Measurements from ENCODE around the gene MTHFD1L.
A peak's percentile ranks its signal among the peaks of the same experiment; 100 is the strongest.

Gene MTHFD1L

DNA sequence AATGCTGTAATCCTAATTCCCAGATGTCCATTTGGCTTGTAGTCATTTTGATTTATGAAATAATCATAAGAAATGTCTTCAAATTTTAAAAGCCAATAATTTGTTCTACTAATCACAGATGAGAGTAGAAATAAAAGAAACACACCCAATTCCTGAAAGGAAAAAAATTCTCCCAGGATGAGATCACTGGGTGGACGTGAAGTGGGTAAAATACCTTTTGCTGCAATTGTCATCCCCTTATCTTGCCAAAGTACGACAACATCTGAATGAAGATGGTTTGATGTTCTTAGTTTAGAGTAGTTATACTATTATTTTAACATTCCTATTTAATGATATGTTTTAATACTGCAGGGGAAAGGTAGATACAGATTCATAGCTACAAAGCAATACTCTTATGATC is 33.7 kb downstream of the MTHFD1L start:
- no peak for DNase-seq

DNA sequence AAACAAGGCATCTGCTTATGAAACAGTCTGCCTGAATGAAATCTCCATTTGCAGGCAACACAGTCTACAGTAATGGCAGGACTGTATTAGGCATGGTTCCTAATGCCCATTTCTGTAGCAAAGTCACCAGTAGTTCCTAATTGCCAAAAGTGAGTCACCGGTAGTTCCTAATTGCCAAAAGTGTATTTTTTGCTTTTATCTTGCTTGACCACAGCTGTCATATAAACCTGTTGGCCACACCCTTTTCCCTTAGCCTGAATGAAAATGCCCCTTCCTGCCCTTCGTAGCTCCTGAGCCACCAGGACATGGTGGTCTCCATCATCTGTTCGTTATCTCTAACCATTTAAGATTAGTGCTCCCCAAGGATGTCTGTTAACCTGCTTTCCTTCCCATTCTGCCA is 34.5 kb downstream of the MTHFD1L start:
- no peak for DNase-seq

DNA sequence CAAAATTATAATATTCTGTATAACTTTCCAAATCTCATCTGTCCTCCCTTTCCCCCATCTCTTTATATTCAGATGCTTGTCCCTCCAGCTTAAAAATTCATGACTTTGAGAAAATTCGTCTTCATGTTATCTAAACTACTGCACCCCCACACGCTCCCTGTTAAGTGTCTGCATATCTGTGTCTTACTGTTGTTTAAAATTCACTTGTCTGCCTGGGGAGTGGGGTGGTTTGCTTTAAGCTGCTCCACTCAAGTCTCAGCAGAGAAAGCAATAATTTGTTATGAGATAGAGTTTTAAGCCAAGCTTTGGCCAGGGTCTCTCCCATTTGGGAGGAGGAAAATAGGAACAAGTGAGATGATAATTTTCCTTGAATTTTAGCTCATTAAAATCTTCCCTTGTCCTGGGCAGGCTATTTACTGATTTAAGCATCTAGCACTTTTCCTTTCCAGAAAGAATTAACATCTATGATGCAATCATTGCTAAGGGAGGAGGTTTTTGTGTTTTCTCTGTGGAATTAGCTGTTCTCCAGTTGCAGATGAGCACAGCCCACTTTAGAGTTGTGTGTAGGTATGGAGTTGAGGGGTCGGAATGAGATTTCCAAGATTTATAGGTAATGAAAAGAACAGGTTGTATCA is 36.8 kb downstream of the MTHFD1L start:
- DNase-seq: peak; percentile 20

DNA sequence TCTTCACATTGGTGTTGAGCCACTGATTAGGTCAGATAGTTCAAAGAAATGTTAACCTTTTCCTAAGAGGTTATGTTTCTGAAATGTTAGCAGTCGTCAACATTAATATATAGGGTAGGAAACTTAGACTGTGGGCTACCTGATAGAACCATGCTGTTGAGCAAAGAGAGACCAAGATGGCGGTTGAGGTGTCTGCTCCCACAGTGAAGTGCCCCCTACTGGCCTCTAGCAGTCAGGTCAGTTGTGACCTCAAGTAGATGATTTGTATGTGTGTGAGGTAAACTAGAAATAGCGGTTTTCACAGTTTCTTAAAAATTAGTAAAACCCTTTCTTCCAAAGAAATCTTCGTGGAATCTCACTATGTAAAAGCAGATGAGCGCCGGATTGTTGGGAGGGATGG is 40.3 kb downstream of the MTHFD1L start:
- DNase-seq: no peak

DNA sequence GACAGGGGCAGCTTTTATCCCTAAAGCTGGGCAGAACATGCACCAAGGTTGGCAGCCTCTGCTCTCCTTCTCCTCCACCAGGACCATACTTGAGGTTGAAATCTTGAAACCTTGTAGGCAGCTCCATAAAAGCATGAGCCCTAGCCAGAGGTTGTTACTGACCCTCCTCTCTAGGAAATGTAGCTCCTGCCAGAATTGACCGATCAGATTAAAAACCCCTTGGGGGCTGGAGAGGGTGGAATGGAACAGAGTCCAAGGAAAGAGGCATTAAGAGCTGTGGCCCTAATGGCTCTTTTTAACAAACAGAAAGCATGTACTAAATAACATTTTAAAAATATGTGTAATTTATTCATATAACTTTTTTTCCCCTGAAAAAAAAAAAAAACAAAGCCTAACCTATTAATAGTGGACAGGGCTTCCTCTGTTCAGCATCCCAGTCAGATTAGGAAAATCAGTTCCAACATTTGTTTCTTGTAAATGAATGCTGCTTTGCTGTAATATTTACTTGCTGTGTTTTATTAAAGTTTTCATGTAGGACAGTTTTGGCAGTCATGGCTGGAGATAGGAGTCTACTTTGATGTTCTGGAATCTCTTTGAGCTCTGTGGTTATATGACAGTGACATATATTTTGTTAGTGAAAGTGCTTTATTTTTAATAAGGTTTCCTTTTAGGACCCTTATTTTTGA is 41.3 kb downstream of the MTHFD1L start:
- no peak for DNase-seq

DNA sequence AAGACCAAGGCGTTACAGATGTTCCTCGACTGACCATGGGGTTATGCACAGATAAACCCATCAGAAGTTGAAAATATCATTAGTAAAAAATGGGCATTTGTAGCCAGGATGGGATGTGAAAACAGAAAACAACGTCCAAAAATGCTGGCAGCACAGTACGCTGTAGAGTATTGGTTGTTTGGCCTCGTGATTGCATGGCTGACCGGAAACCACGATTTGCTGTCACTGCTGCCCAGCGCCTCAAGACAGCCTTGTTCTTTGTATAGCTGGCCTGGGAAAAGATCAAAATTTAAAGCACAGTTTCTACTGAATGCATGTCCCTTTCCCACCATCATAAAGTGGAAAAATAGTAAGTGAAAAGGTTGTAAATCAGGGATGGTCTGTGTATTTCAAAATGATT is 41.9 kb downstream of the MTHFD1L start:
- no peak for DNase-seq

DNA sequence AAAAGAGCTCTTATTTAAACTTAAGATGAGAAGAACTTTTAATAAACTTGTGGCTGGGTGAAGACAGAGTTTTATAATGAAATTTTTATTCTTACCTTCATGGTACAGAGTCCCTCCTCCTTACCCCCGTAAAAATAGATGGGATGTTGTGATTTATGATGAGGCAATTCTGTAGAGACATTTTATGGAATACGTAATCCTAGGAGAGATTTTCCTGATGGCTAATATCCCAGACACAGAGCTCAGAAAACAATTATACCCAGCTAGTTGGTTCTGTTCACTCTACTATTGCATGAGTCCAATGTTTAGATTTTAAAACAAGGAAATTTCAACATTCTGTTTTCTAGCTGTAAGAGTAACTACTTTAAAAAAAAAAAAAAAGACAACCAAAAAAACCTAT is 43.4 kb downstream of the MTHFD1L start:
- DNase-seq: no peak

DNA sequence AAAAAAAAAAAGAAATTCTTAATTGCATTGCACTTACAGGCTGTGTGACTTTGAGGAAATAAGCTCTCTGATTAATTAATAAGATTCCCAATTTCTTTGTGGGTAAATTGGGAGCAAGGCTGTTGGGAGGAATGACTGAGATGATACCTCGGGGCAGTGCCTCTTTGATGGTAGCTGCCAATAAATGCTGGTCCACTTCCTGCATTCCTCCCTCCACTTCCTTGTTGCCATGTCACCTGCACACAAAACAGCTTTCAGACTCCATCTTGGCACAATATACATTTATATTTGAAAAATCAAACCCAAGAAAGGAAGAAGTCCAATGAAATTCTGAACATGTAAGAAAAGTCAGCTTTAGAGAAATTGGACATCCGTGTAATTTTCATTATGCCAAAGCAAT is 45.1 kb downstream of the MTHFD1L start:
- no peak for DNase-seq

DNA sequence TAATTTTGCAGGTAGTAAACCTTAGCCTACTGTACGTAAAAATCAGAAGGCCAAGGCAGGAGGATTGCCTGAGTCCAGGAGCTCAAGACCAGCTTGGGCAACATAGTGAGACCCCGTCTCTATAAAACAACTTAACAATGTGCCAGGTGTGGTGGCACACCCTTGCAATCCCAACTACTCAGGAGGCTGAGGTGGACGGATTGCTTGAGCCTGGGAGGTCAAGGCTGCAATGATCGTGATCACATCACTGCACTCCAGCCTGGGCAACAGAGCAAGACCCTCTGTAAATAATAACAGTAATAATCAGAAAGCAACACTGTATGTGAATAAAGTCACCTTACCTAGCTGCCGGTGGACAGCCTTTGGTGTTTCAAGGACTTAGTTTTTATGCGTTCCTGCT is 48.9 kb downstream of the MTHFD1L start:
- DNase-seq: no peak

DNA sequence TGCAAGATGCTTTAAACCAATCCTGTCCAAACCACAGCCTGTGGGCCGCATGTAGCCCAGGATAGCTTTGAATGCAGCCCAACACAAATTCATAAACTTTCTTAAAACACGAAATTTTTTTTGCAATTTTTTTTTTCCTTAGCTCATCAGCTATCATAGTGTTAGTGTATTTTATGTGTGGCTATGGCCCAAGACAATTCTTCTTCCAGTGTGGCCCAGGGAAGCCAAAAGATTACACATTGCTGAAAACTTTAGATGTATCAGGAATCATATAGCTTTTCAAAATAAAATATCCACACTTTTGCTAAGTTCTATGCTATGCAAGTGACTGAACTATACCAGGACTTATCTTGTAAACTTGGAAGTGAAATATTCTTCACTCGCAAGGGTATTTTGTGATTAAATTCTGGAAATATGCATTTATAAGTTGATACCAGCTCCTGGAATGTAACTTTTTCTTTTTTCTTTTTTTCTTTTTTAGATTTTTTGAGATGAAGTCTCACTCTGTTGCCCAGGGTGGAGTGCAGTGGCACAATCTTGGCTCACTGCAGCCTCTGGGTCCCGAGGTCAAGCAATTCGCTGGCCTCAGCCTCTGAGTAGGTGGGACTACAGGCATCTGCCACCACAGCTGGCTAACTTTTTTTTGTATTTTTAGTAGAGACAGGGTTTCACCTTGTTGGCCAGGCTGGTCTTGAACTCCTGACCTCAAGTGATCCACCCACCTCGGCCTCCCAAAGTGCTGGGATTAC is 49.8 kb downstream of the MTHFD1L start:
- DNase-seq: peak; percentile 67

DNA sequence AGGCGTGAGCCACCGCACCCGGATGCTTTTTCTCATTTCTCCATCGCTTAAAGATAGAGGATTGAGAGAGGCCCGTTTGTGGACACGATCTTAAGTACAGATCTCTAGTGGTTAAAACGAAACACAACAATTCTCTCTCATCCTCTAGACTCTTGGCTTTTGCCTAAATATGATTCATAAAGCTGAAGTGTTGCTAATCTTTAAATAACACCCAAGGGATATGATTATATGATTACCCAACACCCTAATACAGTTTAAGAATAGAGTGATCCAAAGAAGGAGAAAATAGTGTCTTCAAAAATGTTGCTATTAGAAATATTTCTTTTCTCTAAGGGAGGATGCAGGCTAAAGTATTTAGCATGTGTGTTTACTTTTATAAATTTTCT is 50.4 kb downstream of the MTHFD1L start:
- DNase-seq: peak; percentile 90

DNA sequence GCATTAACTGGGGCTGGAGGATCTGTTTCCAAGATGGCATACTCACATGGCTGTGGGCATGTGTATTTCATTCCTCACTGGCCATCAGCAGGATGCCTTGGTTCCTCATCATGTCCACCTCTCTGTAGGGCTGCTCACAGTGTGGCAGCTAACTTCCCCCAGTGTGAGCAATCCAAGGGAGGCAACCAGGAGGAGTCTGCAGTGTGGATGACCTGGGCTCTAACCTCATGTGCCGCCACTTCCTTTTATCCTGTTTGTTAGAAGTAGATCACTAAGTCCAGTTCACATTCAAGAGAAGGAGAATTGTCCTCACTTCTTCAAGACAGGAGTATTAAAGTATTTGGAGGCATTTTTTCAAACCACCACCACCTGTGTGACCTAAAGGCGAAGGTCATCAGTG is 54.4 kb downstream of the MTHFD1L start:
- no peak for DNase-seq

DNA sequence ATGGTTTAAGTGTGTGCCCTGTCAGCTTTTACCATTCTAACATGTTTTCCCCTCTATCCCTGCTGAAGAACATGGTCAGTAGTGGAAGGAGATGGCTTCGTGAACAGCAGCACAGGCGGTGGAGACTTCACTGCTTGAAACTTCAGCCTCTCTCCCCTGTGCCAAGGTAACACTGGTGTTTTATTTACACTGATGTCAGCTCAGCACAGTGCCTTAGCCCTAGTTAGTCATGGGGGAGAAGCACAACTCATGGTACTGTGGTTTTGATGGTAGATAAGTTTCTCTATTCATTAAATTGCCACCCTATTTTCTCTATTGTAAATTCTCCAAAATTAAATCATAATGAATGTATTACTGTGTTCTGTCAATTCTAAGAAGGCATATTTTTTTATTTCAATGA is 56.6 kb downstream of the MTHFD1L start:
- no peak for DNase-seq

DNA sequence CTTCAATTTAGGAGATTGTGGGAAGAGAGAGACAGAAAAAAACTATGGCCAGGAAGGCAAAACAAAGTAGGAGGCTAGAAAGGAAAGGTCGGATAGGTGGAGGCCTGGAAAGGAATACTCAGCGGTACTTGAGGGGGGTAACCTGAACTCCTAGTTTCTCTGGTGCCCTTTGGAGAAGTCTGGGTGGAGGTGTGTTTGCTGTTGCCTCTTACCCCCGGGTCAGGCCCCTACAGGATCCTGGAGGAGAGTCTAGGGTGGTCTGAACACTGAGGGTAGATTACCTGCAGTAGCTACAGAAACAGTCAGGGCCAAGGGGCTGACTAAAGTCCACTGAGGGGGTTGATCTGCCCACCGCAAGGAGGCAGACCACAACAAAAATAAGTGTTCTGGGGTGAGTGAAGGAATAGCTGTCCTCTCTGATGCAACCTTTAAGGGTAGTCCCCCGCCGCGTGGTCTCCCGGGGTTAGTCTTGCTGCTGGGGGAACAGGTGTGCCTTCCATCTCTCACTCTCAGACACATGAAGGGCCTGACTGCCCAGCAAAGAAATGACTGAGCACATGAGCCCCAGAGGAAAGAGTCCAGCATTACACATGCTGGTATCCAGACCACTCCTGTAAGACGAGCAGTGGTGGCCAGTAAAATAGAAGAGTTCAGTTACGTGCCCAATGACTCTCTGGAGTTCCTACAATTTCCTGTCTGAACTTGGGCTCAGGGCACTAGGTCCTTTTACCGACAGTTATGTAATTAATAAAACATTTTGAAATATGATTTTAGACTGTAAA is 59.5 kb downstream of the MTHFD1L start:
- DNase-seq: peak; percentile 19

DNA sequence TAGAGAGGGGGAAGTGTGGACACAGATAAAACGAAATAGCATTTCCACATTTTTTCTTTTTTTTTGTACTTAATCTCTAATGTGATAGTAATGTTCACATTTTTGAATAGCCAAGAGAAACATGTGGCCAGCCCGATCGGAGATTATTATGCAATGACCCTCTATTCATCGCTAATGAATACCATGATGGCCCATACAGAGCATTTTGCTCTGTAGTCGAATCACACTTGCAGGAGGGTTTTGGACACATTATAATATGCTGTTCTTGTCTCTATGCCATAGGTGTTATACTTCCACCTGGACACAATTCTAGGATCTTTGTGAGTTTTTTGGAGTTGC is 60.1 kb downstream of the MTHFD1L start:
- no peak for DNase-seq

DNA sequence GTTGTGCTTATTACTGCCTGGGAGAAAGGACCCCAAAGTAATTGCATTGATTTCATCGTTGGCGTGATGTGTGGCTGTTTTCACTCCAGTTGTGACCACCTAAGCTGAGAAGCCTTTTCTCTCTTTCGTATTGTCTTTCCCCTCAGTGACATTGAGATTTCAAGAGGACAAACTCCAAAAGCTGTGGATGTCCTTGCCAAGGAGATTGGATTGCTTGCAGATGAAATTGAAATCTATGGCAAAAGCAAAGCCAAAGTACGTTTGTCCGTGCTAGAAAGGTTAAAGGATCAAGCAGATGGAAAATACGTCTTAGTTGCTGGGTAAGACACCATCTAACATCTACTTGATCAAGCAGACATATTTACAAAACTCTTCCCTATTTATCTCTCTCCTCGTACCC is 60.5 kb downstream of the MTHFD1L start:
- no peak for DNase-seq

DNA sequence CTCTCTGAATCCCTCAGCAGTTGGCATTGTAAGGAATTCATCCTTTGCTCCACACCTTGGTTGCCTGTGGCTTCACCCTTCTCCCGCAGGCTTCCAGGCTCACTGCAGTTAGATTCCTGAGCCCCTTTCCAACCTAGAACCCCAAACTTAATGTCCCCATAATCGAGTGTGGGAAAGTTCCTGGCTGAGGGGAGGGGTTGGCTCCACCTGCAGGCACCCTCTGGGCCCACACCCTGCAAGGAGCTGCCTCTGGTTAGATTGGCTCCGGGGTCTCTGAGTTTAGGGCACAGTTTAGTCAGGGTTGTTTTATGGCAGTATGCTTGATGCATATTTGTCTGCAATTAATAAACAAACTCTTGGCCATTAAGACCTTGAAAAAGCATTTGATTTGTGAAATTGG is 63.4 kb downstream of the MTHFD1L start:
- no peak for DNase-seq

DNA sequence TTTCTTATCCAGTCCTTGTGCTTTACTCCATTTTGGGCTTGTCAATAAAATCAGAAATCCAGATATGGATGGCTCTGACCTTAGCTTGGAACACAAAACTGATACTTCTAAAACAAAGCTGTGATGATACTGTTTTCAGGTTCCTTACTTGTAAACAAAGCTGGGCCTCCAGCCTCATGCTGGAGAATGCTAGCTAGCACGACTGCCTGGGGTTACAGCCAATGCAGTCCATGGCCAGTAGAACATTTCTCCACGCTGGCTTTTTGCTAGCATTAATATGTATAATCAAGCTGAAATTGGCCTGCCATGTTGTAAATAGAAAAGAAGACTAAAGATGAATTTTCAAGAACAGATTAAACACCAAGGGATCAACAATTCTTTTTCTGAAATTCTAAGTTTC is 63.9 kb downstream of the MTHFD1L start:
- no peak for DNase-seq

DNA sequence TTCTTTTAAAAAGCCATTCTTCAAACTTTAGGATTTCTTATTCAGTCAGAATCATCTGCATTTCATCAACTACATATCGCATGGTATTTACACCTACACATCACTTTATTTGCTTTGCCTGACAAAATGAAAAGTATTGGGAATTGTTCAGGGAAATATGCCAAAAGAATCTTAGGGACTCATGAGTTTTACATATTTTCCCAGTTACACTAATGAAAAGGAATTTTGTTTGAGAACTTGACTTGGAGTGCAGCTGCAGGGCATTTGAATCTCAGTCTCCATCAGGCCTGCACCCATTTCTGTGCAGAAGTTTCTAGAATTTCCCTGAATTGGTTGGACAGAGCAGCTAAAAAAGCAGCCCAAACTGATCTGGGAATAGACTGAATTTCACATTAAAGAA is 65.3 kb downstream of the MTHFD1L start:
- DNase-seq: peak; percentile 97

DNA sequence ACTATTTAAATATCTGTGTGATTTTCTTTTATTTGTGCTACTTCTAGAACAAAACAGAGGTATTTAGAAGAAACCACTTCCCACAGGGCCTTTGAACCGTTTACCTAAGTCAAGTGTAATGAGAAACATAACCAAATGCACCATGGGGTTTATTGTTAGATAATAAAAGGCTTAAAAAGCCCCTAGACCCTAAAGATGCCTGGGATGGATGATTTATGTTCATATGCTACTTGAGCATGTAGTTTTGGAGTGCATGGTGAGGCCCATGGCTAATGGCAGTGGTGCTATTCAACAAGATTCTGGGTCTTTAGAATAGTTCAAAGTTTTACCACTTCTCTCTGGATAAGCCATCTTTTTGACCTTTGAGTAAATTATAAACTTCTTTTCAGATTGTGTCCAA is 65.9 kb downstream of the MTHFD1L start:
- DNase-seq: no peak

DNA sequence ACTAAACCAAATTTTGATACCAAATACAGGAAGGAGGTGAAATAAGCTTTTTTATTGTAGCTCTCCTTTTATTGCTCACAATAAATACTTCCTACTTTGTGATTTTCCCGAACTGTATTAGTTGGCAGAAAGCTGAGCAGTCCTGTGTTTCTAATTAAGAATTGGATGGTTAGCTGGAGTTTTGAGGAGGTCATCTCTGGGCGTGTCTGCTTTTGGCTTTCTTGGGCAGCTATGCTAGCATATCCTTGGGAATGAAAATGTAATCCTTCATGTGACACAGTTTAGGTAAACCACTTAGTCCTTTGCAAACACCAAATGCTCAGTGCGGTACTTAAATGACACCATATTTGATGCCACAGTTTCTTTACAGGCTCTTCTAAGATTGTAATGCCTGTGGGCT is 67.5 kb downstream of the MTHFD1L start:
- peak; percentile 85 for DNase-seq

DNA sequence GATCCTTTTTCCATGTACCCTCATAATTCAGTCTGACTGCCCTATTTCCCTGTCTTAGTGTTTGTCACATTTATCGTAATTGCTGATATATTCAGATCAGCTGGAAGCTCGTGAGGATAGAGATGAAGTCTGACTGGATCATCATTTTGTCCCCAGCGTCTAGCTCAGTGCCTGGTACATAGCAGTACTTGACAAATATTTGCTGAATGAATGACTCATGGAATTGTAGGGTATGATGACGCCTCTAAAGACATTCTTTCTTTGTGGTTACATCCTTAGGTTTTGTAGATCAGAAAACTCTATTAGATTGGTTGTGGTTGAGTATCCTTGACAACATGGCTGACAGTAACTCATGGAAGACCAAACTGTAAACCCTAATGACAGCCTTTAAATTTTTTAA is 68.9 kb downstream of the MTHFD1L start:
- peak; percentile 94 for DNase-seq

DNA sequence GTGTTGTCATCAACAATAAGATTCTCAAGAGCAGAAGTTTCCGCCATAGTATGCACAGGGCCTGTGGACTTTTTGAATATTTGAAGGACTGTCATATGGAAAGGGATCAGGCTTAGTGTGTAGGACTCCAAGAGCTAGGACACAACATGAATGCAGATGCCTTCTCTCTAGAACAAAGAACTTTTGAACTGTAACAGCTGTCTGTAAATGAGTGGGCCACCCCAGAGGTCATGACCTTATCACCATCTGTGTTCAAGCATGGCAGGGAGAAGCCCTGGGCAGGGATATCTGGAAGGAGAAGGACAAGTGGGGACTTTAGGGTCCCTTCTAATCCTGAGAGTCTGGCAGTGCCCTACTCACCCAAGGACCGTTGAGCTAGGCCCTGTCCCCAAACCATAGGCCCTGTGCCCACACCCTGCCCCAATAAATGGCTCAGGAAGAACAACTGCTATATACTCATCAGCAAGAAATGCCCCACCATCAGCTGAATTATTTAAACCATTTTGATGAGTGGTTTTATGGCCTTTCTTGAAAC is 70.6 kb downstream of the MTHFD1L start:
- DNase-seq: no peak
